ENCODE measurements around the gene TRIM75.
A peak's percentile ranks its signal among the peaks of the same experiment; 100 is the strongest.
"Not testable (repeated sequence)": the region's sequence is repeated elsewhere in the genome, so short reads cannot be mapped to it uniquely, and the experiment has no call there.

Gene TRIM75

GRCh38 chr4:165053645-165054044 is at the start of gene TRIM75:
Gene TRIM75 (plus strand): TSS chr4:165053866. CDS start chr4:165059148, 5,282 bp downstream.
- no peak for DNase-seq

- DNase-seq = no peak
These were observed 48.2 kb upstream of the TRIM75 start for GRCh38 chr4:165005352-165005925.

GRCh38 chr4:165006456-165006855 is 47.2 kb upstream of the TRIM75 start:
- DNase-seq = no peak

GRCh38 chr4:165006886-165007285 is 46.8 kb upstream of the TRIM75 start:
- no peak for DNase-seq

- no peak for DNase-seq
These were observed 44.0 kb upstream of the TRIM75 start for GRCh38 chr4:165009493-165010227.

GRCh38 chr4:165010487-165010886 is 43.2 kb upstream of the TRIM75 start:
- no peak for DNase-seq

- no peak for DNase-seq
These were observed 42.7 kb upstream of the TRIM75 start for GRCh38 chr4:165010991-165011390.

- DNase-seq = no peak
These were observed 42.3 kb upstream of the TRIM75 start for GRCh38 chr4:165011403-165011802.

GRCh38 chr4:165013691-165014090 is 40.0 kb upstream of the TRIM75 start:
- DNase-seq = no peak

GRCh38 chr4:165016971-165017370 is 36.7 kb upstream of the TRIM75 start:
- DNase-seq = no peak

- not testable (repeated sequence) for DNase-seq
These were observed 33.7 kb upstream of the TRIM75 start for GRCh38 chr4:165019995-165020394.

GRCh38 chr4:165025782-165026181 is 27.9 kb upstream of the TRIM75 start:
- DNase-seq = not testable (repeated sequence)

- no peak for DNase-seq
These were observed 25.8 kb upstream of the TRIM75 start for GRCh38 chr4:165027762-165028402.

GRCh38 chr4:165031436-165032211 is 22.0 kb upstream of the TRIM75 start, which contains the start of gene TRIM60:
Gene TRIM60 (plus strand): TSS chr4:165031999. CDS start chr4:165040073, 8,074 bp downstream.
- DNase-seq = no peak

- no peak for DNase-seq
These were observed 5.5 kb upstream of the TRIM75 start for GRCh38 chr4:165048170-165048569.

- no peak for DNase-seq
These were observed 1.0 kb upstream of the TRIM75 start for GRCh38 chr4:165052627-165053026.

- no peak for DNase-seq
These were observed 1.9 kb downstream of the TRIM75 start for GRCh38 chr4:165055601-165056000.

- DNase-seq = no peak
These were observed 5.0 kb downstream of the TRIM75 start for GRCh38 chr4:165058666-165059065.

- DNase-seq = peak in 1 of 2 experiments; percentile 11
These were observed 5.7 kb downstream of the TRIM75 start for GRCh38 chr4:165059386-165059785.

- no peak for DNase-seq
These were observed 7.3 kb downstream of the TRIM75 start for GRCh38 chr4:165060938-165061337.

GRCh38 chr4:165070560-165070959 is 16.9 kb downstream of the TRIM75 start:
- no peak for DNase-seq

GRCh38 chr4:165073346-165073745 is 19.7 kb downstream of the TRIM75 start:
- DNase-seq = not testable (repeated sequence)

GRCh38 chr4:165077034-165077578 is 23.4 kb downstream of the TRIM75 start:
- no peak for DNase-seq
